Type B pancreatic cell (in vitro differentiated cells): ENCODE measurements around the gene GAB2. TPM values are rescaled to one million over a fixed set of nuclear protein-coding genes. Genes with fewer than 3 reads are reported as not detected.

Experiments
- DNase-seq: peaks from one replicate; pipeline ENCODE4 v3.0.0; 2021; ENCODE audit warnings: mixed read lengths; ENCODE audit not compliant: unreplicated experiment; ENCODE audit errors: extremely low spot score
- H3K27ac Mint-ChIP-seq: 2 replicates; pipeline ENCODE4 v1.8.0; 2021; ENCODE audit warnings: mild to moderate bottlenecking, mixed read lengths
- H3K27me3 Mint-ChIP-seq: 2 replicates; pipeline ENCODE4 v1.8.0; 2021; ENCODE audit warnings: mixed read lengths
- H3K36me3 Mint-ChIP-seq: 2 replicates; pipeline ENCODE4 v1.8.0; 2021; ENCODE audit warnings: mixed read lengths
- H3K4me1 Mint-ChIP-seq: one replicate; pipeline ENCODE4 v1.8.0; 2021; ENCODE audit warnings: mixed read lengths; ENCODE audit not compliant: unreplicated experiment
- H3K4me3 Mint-ChIP-seq: 2 replicates; pipeline ENCODE4 v1.8.0; 2021; ENCODE audit warnings: mild to moderate bottlenecking, mixed read lengths
- H3K9me3 Mint-ChIP-seq: 2 replicates; pipeline ENCODE4 v1.8.0; 2021; ENCODE audit warnings: mixed read lengths
- CTCF ChIP-seq: fragments of 200-600 bp; sonication (generic); conservative IDR thresholded peaks from 2 replicates; pipeline ENCODE4 v1.5.0; 2021; ENCODE audit warnings: antibody characterized with exemption, mild to moderate bottlenecking
- total RNA-seq: library from RNA; stranded (reverse); gene quantifications from 2 replicates; pipeline ENCODE4 v1.2.1, GENCODE V29; 2021; ENCODE audit warnings: low replicate concordance

Gene GAB2
- total RNA-seq, 1 donor from 2014 or later: 23.3 TPM

- peaks cover 40% of the 10 kb centered on the region for H3K36me3 Mint-ChIP-seq
- DNase-seq: no peak
- no peaks in the 10 kb centered on the region for H3K27me3 Mint-ChIP-seq
- no peak for TF ChIP-seq CTCF
- H3K9me3 Mint-ChIP-seq: no peaks in the 10 kb centered on the region
- no peak overlapping the region for H3K27ac Mint-ChIP-seq
- no peaks in the 10 kb centered on the region for H3K4me1 Mint-ChIP-seq
- no peak overlapping the region for H3K4me3 Mint-ChIP-seq
Observed at GRCh38 chr11:78459738-78460137, 42.1 kb upstream of the GAB2 start.

- Mint-ChIP-seq H3K36me3 (peaks cover 34% of the 10 kb centered on the region), H3K4me1 (no peaks in the 10 kb centered on the region), H3K27ac (no peak overlapping the region), H3K4me3 (no peak overlapping the region), H3K27me3 (no peaks in the 10 kb centered on the region), H3K9me3 (no peaks in the 10 kb centered on the region)
- no peak for DNase-seq
- TF ChIP-seq CTCF: no peak
Observed at GRCh38 chr11:78457448-78457847, 39.8 kb upstream of the GAB2 start.

- no peak overlapping the region for H3K4me3 Mint-ChIP-seq
- no peaks in the 10 kb centered on the region for H3K4me1 Mint-ChIP-seq
- H3K9me3 Mint-ChIP-seq: no peaks in the 10 kb centered on the region
- H3K27ac Mint-ChIP-seq: no peak overlapping the region
- peaks cover 20% of the 10 kb centered on the region for H3K36me3 Mint-ChIP-seq
- H3K27me3 Mint-ChIP-seq: no peaks in the 10 kb centered on the region
- no peak for TF ChIP-seq CTCF
- no peak for DNase-seq
Observed at GRCh38 chr11:78453140-78453935, 35.7 kb upstream of the GAB2 start.

- no peaks in the 10 kb centered on the region for H3K9me3 Mint-ChIP-seq
- no peaks in the 10 kb centered on the region for H3K4me1 Mint-ChIP-seq
- peaks cover 20% of the 10 kb centered on the region for H3K36me3 Mint-ChIP-seq
- DNase-seq: no peak
- no peaks in the 10 kb centered on the region for H3K27me3 Mint-ChIP-seq
- H3K27ac Mint-ChIP-seq: no peak overlapping the region
- no peak overlapping the region for H3K4me3 Mint-ChIP-seq
- TF ChIP-seq CTCF: no peak
Observed at GRCh38 chr11:78451371-78452150, 33.9 kb upstream of the GAB2 start.

GRCh38 chr11:78450866-78451265 is 33.2 kb upstream of the GAB2 start:
- Mint-ChIP-seq H3K27ac (no peak overlapping the region), H3K4me1 (no peaks in the 10 kb centered on the region), H3K27me3 (no peaks in the 10 kb centered on the region), H3K36me3 (peaks cover 20% of the 10 kb centered on the region), H3K4me3 (no peak overlapping the region), H3K9me3 (no peaks in the 10 kb centered on the region)
- TF ChIP-seq CTCF: no peak
- DNase-seq: no peak
